Measurements from ENCODE around the gene TRIM14.
"Not testable (repeated sequence)": the region's sequence is repeated elsewhere in the genome, so short reads cannot be mapped to it uniquely, and the experiment has no call there.

Gene TRIM14

GRCh38 chr9:98142182-98142907 is 23.3 kb upstream of the TRIM14 start:
- DNase-seq (ENCODE audit: low read depth in 1 of 2, low spot score in 1 of 2) = no peak

DNA sequence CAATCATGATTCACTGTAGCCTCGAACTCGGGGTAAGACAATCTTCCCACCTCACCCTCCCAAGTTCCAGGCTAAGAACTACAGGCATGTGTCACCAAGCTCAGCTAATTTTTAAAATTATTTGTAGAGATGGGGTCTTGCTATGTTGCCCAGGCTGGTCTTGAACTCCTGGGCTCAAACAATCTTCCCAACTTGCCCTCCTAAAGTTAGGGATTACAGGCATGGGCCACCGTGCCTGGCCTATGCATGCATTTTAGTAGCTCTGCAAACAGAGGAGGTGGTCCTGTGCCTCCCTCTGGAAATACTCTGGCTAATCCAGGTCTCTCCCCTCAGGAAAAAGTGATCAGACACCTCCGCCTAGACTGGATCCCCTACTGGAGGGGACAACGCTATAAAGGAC is 21.5 kb upstream of the TRIM14 start:
- no peak for DNase-seq (ENCODE audit: low read depth in 1 of 2, low spot score in 1 of 2)

- no peak for DNase-seq (ENCODE audit: low read depth in 1 of 2, low spot score in 1 of 2)
Observed at GRCh38 chr9:98136489-98136888, 17.5 kb upstream of the TRIM14 start.

- DNase-seq (ENCODE audit: low read depth in 1 of 2, low spot score in 1 of 2) = no peak
Observed at GRCh38 chr9:98135938-98136337, 16.9 kb upstream of the TRIM14 start.

DNA sequence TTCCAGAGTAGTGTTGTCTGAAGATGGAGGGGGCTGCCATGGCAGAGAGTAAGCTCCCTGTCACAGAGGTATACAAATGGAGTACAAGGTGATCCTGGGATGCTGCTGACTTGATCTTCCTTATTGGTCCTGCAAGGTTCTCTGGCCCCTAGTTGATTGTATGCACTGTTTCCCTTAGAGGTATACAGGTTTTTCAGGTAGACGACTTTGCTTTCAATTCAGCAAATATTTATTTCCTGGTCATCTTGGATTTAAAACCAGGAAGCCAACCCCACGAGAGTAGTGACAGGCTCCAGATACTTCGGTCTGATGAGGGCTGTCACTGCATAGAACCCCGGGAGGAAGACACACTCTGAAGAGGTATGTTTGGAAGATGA is 16.5 kb upstream of the TRIM14 start:
- DNase-seq (ENCODE audit: low read depth in 1 of 2, low spot score in 1 of 2) = no peak

DNA sequence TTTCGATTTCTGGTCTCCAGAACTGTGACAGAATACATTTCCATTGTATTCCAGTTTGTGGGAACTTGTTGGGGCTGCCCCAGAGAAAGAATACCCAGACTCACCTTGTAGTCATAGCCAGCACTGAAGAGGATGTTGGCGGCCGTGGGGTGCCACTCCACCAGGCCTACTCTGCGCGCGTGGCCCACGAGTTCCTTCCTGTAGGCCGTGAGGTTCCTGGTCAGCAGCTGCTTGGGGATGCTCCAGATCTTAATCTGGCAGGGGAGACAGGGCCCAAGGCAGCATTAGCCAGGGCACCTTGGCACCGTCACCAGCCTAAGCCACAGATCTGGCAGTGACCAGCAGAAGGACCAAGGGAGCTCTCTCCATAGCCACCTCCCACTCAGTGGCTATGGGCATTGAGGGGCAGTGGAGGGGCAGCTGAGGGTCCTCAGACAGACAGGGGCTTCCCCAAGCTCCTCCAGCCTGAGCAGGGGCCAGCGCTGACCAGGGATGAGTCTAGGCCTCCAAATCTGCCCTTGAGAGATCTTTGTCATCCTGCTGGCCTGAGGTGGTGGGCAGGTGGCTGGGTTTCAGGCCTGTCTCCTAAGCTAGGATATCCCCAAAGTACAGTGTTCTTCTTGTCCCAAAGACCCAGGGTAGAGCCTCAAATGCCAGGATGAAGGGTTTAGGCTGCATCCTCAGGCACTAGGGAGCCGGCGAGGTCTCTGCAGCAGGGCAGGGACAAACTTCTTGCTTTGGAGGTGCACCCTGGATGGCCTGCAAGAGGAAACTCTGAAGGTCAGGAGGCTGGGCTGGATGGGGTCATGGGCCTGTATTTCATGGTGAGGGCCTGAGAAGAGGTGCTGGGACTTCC is 15.9 kb upstream of the TRIM14 start:
- DNase-seq (ENCODE audit: low read depth in 1 of 2, low spot score in 1 of 2) = no peak

DNA sequence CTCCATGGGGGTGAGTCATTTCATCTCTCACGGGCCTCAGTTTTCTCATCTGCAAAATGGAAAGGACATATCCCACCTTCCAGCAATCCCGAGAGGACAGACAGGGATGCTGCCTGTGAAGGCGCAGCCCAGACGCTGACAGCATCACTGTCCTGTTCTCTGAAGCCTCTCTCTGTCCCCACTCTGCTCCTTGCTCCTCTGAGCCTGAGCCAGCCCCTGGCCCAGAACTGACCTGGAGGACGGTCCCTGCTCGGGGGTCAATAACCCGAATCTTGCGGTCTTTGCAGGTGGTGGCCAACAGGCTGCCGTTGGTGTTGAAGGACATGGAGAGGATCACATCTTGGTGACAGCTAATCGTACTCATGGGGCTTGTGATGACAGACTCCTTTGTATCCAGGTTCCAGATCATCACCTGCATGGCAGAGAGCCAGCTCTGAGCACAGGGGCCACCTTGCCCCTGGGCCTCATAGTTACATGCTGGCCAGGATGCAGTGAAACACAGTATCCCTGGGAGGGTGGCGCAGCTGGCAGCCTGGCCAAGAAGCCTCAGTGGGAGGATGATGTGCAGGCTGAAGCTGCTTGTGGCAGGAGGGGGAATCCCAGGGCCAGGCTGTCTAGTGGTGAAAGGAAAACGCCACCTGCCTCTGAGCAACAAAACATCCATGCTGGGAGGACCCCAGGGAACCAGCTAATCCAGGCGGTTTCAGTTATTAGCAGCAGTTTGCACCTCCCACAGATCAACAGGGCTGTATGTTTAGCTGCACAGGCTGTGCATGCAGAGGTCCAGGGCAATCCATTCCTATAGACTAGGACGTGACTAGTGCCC is 14.0 kb upstream of the TRIM14 start:
- DNase-seq (ENCODE audit: low read depth in 1 of 2, low spot score in 1 of 2) = no peak

DNA sequence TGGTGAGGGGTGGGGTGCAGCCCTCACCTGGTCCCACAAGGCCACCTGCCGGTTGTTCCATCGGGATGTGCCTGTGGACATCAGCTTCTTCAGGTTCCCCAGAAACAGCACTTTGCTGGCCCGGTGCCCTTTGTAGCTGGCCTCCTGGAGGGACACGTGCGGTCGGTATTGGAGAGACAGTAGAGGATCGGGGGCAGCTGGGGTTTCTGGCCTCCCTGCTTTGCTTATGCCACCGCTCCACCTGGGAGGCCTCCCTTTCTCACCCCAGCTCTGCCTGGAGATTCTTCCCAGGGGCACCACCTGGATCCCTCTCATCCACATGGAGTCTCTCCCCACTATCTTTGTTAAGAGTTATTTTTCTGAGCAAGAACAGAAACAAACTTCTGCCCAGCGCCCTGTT is 13.1 kb upstream of the TRIM14 start:
- no peak for DNase-seq (ENCODE audit: low read depth in 1 of 2, low spot score in 1 of 2)

DNA sequence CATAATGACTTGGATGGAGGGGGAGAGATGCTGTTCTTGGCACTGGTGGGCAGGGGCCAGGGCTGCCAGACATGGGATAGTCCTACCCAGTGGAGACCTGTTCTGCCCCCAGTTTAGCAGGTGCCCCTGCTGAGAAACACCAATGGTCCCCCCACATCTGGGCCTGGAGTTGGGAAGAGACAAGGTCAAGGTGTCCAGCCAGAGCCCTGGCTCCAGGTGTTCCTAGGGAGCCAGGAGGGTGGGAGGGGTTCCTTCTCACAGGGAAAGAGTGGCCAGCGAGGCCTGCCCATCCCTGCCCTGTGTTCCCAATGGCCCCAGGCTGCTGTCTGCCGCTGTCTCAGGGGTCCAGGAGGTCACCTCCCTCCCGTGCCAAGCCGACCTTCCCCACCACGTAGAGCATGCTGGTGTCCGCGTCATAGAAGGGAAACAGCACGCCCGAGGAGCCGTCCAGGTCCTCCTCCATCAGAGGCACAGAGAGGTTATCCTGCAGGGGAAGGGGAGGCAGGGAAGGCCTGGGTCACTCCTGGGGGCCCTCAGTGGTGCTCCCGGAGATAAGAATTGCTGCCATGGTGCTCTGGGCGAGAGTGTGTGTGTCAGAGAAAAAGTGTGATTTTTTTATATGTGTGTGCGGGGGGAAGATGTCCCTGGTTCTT is 11.7 kb upstream of the TRIM14 start:
- DNase-seq (ENCODE audit: low read depth in 1 of 2, low spot score in 1 of 2) = no peak

DNA sequence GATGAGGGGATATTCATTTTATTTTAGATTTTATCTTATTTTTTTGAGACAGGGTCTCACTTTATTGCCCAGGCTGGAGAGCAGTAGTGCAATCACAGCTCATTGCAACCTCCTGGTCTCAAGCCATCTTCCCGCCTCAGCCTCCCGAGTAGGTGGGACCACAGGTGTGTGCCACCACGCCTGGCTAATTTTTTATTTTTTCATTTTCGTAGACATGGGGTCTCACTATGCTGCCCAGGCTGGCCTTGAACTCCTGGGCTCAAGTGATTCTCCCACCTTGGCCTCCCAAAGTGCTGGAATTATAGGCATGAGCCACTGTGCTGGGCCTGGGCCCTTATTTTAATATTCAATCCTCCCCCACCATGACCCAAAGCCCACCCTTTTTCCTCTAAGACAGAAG is 11.0 kb upstream of the TRIM14 start:
- not testable (repeated sequence) for DNase-seq (ENCODE audit: low read depth in 1 of 2, low spot score in 1 of 2)

- DNase-seq (ENCODE audit: low read depth in 1 of 2, low spot score in 1 of 2) = no peak
Observed at GRCh38 chr9:98129451-98129881, 10.4 kb upstream of the TRIM14 start.

- DNase-seq (ENCODE audit: low read depth in 1 of 2, low spot score in 1 of 2) = no peak
Observed at GRCh38 chr9:98128316-98128715, 9.3 kb upstream of the TRIM14 start.

- DNase-seq (ENCODE audit: low read depth in 1 of 2, low spot score in 1 of 2) = no peak
Observed at GRCh38 chr9:98127226-98127625, 8.2 kb upstream of the TRIM14 start.

GRCh38 chr9:98124637-98125426 is 5.8 kb upstream of the TRIM14 start:
- DNase-seq (ENCODE audit: low read depth in 1 of 2, low spot score in 1 of 2) = no peak

DNA sequence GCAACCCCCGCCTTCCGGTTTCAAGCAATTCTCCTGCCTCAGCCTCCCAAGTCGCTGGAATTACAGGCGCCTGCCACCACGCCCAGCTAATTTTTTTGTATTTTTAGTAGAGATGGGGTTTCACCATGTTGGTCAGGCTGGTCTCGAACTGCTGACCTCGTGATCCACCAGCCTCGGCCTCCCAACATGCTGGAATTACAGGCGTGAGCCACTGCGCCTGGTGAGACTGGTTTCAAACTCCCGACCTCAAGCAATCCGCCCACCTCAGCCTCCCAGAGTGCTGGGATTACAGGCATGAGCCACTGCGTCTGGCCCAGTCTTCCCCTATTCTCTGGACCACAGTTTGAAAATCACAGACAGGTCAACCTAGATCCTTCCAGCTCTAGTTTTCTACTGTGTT is 5.1 kb upstream of the TRIM14 start:
- not testable (repeated sequence) for DNase-seq (ENCODE audit: low read depth in 1 of 2, low spot score in 1 of 2)

DNA sequence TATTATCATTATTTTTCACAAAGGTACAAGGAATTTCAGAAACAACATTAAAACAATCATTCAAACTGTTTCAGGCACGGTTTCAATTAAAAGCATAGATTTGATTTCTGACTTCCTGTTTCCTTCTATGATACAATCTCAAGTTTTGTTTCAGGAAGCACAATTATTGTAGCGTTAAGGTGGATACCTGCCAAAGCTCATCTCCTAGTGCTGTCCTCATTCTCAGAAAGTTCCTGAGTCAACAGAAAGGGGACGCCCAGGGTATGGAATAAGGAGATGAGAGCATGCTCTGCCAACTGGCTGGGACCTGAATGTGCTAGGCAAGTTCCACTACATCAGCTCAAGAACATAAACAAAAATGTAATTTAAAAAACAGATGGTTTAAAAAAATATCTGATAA is 2.0 kb upstream of the TRIM14 start:
- no peak for DNase-seq (ENCODE audit: low read depth in 1 of 2, low spot score in 1 of 2)

DNA sequence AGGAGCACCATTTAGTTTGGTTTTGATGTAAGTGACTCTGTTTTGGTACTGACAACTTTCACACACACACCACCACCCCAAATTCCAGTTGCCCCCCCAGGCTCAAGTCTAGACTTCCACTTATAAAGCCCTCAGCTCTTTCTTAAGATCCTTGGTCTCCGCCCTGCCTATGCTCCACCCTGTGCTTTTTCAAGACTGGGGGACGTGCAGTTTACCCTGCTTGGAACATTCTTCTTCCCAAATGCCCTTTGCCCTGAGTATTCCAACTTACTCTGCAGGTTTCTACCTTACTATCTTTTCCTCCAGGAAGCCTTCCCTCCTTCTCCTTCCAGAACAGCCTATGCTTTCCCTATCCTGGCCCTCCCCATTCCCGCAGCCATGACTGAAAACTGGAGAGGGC is 1.5 kb upstream of the TRIM14 start:
- DNase-seq (ENCODE audit: low read depth in 1 of 2, low spot score in 1 of 2) = no peak

DNA sequence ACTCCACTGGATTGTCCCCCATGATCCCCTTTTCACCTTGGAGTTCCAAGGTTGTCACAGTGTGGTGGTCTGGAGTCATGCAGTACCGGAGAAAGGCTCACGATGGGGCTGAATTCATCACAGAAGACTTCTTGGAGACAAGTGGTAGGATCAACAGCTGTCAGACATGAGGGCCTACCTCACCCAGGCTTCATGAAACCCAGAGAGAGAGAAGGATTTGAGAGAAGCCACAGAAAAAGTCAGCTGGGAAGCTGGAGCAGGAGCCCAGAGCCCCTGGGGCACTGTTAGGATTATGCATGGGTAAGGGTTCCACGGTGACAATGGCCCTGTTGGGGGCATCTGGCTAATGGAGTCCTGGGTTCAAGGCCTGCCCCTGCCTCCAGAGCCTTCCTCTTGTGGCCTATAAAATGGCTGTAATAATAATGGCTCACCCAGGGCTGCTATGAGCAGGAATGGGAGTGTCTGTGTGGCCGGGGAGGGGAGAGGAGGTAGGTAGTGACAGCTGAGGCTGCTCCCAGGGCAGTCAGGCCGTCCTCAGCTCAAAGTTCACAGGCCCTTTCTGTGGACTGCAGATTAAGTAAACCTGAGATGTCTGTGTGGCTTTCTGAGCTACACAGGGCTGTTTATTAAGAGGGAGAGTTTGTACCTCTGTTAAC is 910 bp downstream of the TRIM14 start:
- peak in 1 of 2 donors; percentile 24 for DNase-seq (ENCODE audit: low read depth in 1 of 2, low spot score in 1 of 2)

- not testable (repeated sequence) for DNase-seq (ENCODE audit: low read depth in 1 of 2, low spot score in 1 of 2)
Observed at GRCh38 chr9:98117097-98117496, 1.9 kb downstream of the TRIM14 start.

GRCh38 chr9:98109052-98109451 is 10.0 kb downstream of the TRIM14 start:
- no peak for DNase-seq (ENCODE audit: low read depth in 1 of 2, low spot score in 1 of 2)

Measured in activated CD4-positive, alpha-beta T cell treated with anti-CD3 and anti-CD28 coated beads, Interleukin-2, amount 50 U/mL, for 24 hours (primary cell).